Endothelial cell of umbilical vein (primary cell): ENCODE results near the gene CEP83. TPM values are rescaled to one million over a fixed set of nuclear protein-coding genes. Genes with fewer than 3 reads are reported as not detected.

Source experiments
- BruUV-seq: library from RNA; stranded (reverse); fragments of 400-500 nt; replicated peaks from 2 replicates; lab custom pipeline; 2021; lab: Mats Ljungman, UMichigan
- CTCF ChIA-PET: fragments of 300-600, 350-600 bp; sonication (Branson Sonifier 250); formaldehyde crosslinking; loops from one replicate; lab custom pipeline; 2021; ENCODE audit warnings: antibody characterized with exemption, inconsistent platforms; lab: Charles Lee
- POLR2A ChIA-PET: fragments of 300-600, 350-600 bp; sonication (Branson Sonifier 250); formaldehyde crosslinking; loops from one replicate; lab custom pipeline; 2021; ENCODE audit warnings: antibody characterized with exemption, inconsistent platforms; lab: Charles Lee
- DNase-seq: peaks from one replicate; pipeline ENCODE4 v3.0.0-alpha.2; 2011; ENCODE audit warnings: low read depth, low spot score
- FAIRE-seq: peaks from 2 replicates; lab custom pipeline; 2011; peaks lifted over from hg19 to GRCh38; lab: Jason Lieb, UNC
- H2AFZ ChIP-seq: 2 replicates; pipeline ENCODE4 v1.6.0; 2012; ENCODE audit warnings: low read depth, low read length, control low read depth, inconsistent platforms
- H3K27ac ChIP-seq: 2 replicates; pipeline ENCODE4 v1.5.1; 2011; ENCODE audit warnings: low read depth, mild to moderate bottlenecking, control low read depth, low read length, moderate library complexity; ENCODE audit not compliant: insufficient read depth
- H3K27me3 ChIP-seq, 2 experiments: 2 replicates each; pipeline versions ENCODE4 v1.6.0 to v1.6.1; 2011; ENCODE audit warnings: low read length in 2 of 2, mixed read lengths in 1 of 2; ENCODE audit not compliant: control insufficient read depth in 2 of 2, insufficient read depth in 2 of 2
- H3K36me3 ChIP-seq, 2 experiments: 2 replicates in 1 of 2; 3 replicates in 1 of 2; pipeline ENCODE4 v1.5.1; 2011; ENCODE audit warnings: low read length in 2 of 2, mild to moderate bottlenecking in 1 of 2, moderate library complexity in 1 of 2; ENCODE audit not compliant: control insufficient read depth in 2 of 2, insufficient read depth in 2 of 2; ENCODE audit errors: extremely low read depth in 1 of 2
- H3K4me1 ChIP-seq: 3 replicates; pipeline ENCODE4 v1.5.1; 2011; ENCODE audit warnings: mild to moderate bottlenecking, low read length; ENCODE audit not compliant: control insufficient read depth, insufficient read depth; ENCODE audit errors: extremely low read depth
- H3K4me2 ChIP-seq: 2 replicates; pipeline ENCODE4 v1.6.1; 2011; ENCODE audit warnings: low read length, control low read depth, mixed read lengths; ENCODE audit not compliant: insufficient read depth
- H3K4me3 ChIP-seq, 3 experiments: fragments of 200-600 bp in 1 of 3; sonication (generic), shearing (Covaris generic) in 1 of 3; replicated peaks in 1 of 3; 2 replicates each; pipeline ENCODE4 v1.5.1; 2011 to 2016; ENCODE audit warnings: control low read depth in 3 of 3, low read length in 3 of 3, mild to moderate bottlenecking in 2 of 3, inconsistent platforms in 1 of 3, low read depth in 1 of 3, moderate library complexity in 1 of 3; ENCODE audit not compliant: insufficient read depth in 1 of 3
- H3K79me2 ChIP-seq: 2 replicates; pipeline ENCODE4 v1.6.0; 2012; ENCODE audit warnings: low read length, inconsistent platforms; ENCODE audit not compliant: control insufficient read depth, insufficient read depth
- H3K9ac ChIP-seq: replicated peaks from 2 replicates; pipeline ENCODE3; 2011; ENCODE audit warnings: low read length, control low read depth; ENCODE audit not compliant: insufficient read depth; ENCODE audit errors: extremely low read depth
- H3K9me1 ChIP-seq: replicated peaks from 3 replicates; pipeline ENCODE4 v1.6.0; 2011; ENCODE audit warnings: mild to moderate bottlenecking, low read length; ENCODE audit not compliant: control insufficient read depth, insufficient read depth; ENCODE audit errors: extremely low read depth
- H3K9me3 ChIP-seq: replicated peaks from 2 replicates; pipeline ENCODE4 v1.5.1; 2012; ENCODE audit warnings: low read length, inconsistent platforms; ENCODE audit not compliant: control insufficient read depth, insufficient read depth
- H4K20me1 ChIP-seq: replicated peaks from 2 replicates; pipeline ENCODE3; 2011; ENCODE audit warnings: mild to moderate bottlenecking, low read length; ENCODE audit not compliant: control insufficient read depth, insufficient read depth; ENCODE audit errors: extremely low read depth
- CTCF ChIP-seq, 2 donors: IDR thresholded peaks; 1 replicate in 1 of 2; 2 replicates in 1 of 2; pipeline ENCODE4 v1.5.1; 2011; ENCODE audit warnings: low read length in 2 of 2, mild to moderate bottlenecking in 2 of 2, moderate library complexity in 2 of 2, control low read depth in 1 of 2, inconsistent platforms in 1 of 2, low read depth in 1 of 2; ENCODE audit not compliant: insufficient read depth in 1 of 2; ENCODE audit errors: extremely low read depth in 1 of 2
- EZH2 ChIP-seq: IDR thresholded peaks from 2 replicates; pipeline ENCODE4 v1.6.1; 2012; ENCODE audit warnings: borderline replicate concordance, low read depth, mild to moderate bottlenecking, moderate library complexity, low read length, inconsistent platforms; ENCODE audit not compliant: severe bottlenecking
- FOS ChIP-seq: IDR thresholded peaks from 2 replicates; pipeline ENCODE4 v1.6.1; 2011; ENCODE audit warnings: mild to moderate bottlenecking, low read length, moderate library complexity, borderline replicate concordance; ENCODE audit not compliant: insufficient read depth
- GATA2 ChIP-seq: IDR thresholded peaks from 2 replicates; pipeline ENCODE4 v1.7.0; 2011; ENCODE audit warnings: low read depth, mild to moderate bottlenecking, moderate library complexity, mixed read lengths, low read length; ENCODE audit not compliant: insufficient read length, insufficient read depth
- JUN ChIP-seq: IDR thresholded peaks from 2 replicates; pipeline ENCODE4 v1.6.1; 2011; ENCODE audit warnings: borderline replicate concordance, low read depth; ENCODE audit not compliant: insufficient read length, insufficient read depth
- MAX ChIP-seq: IDR thresholded peaks from 2 replicates; pipeline ENCODE4 v1.6.1; 2011; ENCODE audit not compliant: insufficient read depth, insufficient read length
- MYC ChIP-seq: IDR thresholded peaks from one replicate; pipeline ENCODE4 v1.6.1; 2011; ENCODE audit warnings: mild to moderate bottlenecking, low read depth, low read length
- POLR2A ChIP-seq: IDR thresholded peaks from 2 replicates; pipeline ENCODE4 v1.6.1; 2012; ENCODE audit warnings: low read depth, mild to moderate bottlenecking, control low read depth, low read length
- POLR2AphosphoS5 ChIP-seq: IDR thresholded peaks from 2 replicates; pipeline ENCODE4 v1.6.1; 2012; ENCODE audit warnings: low read depth, mild to moderate bottlenecking, control low read depth, low read length, moderate library complexity; ENCODE audit not compliant: insufficient read depth
- dilution Hi-C: fragments of 300-500 bp; cut with MboI; formaldehyde crosslinking; loops from one replicate; pipeline ENCODE4 v1.15.0; 2019; ENCODE audit warnings: low sequenced_read_pairs; ENCODE audit not compliant: extremely low pct_ligation_motif_present
- intact Hi-C: fragments of 100-400 bp; cut with micrococcal nuclease; formaldehyde crosslinking; loops from one replicate; pipeline ENCODE4 v1.10.0; 2022
- polyA plus RNA-seq, 4 experiments: library from polyadenylated mRNA; depleted of rRNA in 3 of 4; stranded (reverse) in 3 of 4; unstranded in 1 of 4; fragments of >200 nt; gene quantifications; 2 replicates each; pipeline versions ENCODE4 v1.2.1 to v1.2.3, GENCODE V29; 2011 to 2012; ENCODE audit warnings: missing spikeins in 1 of 4
- total RNA-seq: library from RNA; stranded (reverse); gene quantifications from 2 replicates; pipeline ENCODE4 v1.2.3, GENCODE V29; 2021

CEP83 gene
- total and polyA plus RNA-seq, 2 donors (not counting 3 experiments of a cell fraction or from before 2014, with no cell fraction given), result 2.9 to 15.3 TPM

GRCh38 chr12:94491489-94491888, 31.8 kb upstream of the CEP83 start:
- no peak overlapping the region for H3K27ac ChIP-seq
- H3K4me2 ChIP-seq, result no peak overlapping the region
- dilution Hi-C loops, result no loop called here
- FAIRE-seq (no peak), DNase-seq (no peak)
- H2AFZ ChIP-seq, result no peak overlapping the region
- ChIA-PET CTCF (no interaction called here), POLR2A (no interaction called here)
- peaks cover 3 to 13% of the 10 kb centered on the region in 2 experiments for H3K27me3 ChIP-seq
- no peak for TF ChIP-seq JUN
- TF ChIP-seq POLR2AphosphoS5, result no peak
- no peak for TF ChIP-seq GATA2
- TF ChIP-seq CTCF (IDR thresholded peaks at IDR 0.05; ENCODE audit: extremely low read depth in 1 of 2, insufficient read depth in 1 of 2, low read depth in 1 of 2, low read length in 2 of 2), result no peak
- TF ChIP-seq MYC, result no peak
- TF ChIP-seq MAX, result no peak
- TF ChIP-seq FOS, result no peak
- no peak for TF ChIP-seq POLR2A
- TF ChIP-seq EZH2, result no peak
- no peaks in the 10 kb centered on the region for H3K79me2 ChIP-seq
- no peak overlapping the region for H3K4me3 ChIP-seq
- H3K4me1 ChIP-seq, result no peaks in the 10 kb centered on the region
- H3K36me3 ChIP-seq, result no peaks in the 10 kb centered on the region
- intact Hi-C loops, result no loop called here
- H3K9me1 ChIP-seq, result no peaks in the 10 kb centered on the region
- H3K9me3 ChIP-seq, result no peaks in the 10 kb centered on the region
- no peaks in the 10 kb centered on the region for H4K20me1 ChIP-seq
- no TSS peak for BruUV-seq
- no peak overlapping the region for H3K9ac ChIP-seq
